ENCODE data around the gene PTN.

Gene PTN, protein sequence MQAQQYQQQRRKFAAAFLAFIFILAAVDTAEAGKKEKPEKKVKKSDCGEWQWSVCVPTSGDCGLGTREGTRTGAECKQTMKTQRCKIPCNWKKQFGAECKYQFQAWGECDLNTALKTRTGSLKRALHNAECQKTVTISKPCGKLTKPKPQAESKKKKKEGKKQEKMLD

GRCh38 chr7:137343281-137343841, at the start of gene PTN:
Gene PTN (minus strand): TSS chr7:137343733. CDS start chr7:137254973, 88,760 bp downstream.
- DNase-seq (ENCODE audit: low read depth in 2 of 2) = no peak

DNA sequence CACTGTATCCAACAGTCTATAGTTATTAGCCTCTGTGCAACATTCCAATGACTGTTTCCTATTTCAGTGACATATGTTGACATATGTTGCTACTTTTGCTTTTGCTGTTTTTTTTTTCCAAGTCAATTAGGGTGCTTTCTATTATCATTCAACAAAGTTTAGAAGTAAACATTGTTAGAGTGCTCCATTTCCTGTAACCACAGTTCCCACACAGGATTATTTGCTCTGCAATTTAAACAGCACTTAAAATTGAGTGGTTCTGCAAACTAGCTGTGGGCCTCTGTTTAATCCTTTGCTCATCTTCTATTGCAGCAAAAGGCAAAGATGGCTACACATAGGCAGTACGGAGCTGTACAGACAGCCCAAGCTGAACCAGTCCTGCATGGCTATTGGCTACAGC, 46.5 kb upstream of the PTN start:
- DNase-seq (ENCODE audit: low read depth in 2 of 2) = no peak

DNA sequence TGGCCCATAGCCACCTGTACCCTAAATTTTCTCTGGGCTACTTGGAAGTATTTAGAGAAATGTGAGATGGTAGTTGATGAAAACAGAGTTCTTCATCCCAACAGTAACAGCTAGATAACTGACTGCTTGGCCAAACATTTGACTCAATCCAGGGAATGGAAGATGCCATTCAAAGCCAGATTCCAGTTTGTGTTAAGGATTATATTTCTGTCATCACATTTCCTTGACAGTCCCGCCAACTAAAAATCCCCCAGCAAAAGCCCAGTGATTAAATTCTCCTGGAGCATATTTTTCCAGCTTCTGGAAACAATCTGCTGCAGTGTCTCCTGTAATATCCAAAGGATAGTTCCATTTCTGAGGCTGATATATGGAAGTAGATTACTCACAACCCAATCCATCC, 45.4 kb upstream of the PTN start:
- no peak for DNase-seq (ENCODE audit: low read depth in 2 of 2)

GRCh38 chr7:137386966-137387365, 43.4 kb upstream of the PTN start:
- DNase-seq (ENCODE audit: low read depth in 2 of 2) = no peak

DNA sequence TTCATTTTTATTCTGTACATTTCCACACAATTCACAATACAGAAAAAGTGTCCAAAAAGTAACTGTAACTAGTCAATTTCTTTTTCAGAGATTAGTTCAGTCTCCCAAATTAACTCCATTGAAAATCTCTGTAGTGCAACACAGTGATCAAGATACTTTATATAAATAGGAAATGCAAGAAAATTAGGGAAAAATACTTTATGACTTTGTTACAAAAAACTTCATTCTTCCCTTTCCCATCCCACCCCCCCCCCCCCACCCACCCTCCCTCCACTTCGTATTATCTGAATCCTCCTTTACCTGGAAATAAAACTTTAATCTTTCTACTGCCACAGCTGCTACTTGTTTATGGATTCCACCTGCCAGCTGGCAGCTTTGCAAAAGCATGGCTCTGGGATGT, 37.5 kb upstream of the PTN start:
- no peak for DNase-seq (ENCODE audit: low read depth in 2 of 2)

DNA sequence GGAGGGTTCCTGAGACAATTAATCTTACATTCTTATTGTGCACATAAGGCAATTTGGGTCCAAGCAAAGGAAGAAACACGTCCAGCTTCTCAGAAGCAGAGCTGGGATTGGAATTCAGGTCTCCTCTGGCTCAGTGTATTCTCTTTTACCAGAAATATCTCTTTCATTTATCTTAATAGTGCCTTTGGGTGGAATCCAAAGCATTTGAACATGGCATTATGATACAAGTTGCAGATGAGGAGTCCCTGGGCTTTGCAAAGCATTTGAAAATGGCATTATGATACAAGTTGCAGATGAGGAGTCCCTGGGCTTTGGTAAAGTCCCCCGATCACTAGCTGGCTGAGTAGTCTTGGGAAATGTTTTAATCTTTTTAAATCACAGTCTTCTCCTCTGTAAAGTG, 30.0 kb upstream of the PTN start:
- no peak for DNase-seq (ENCODE audit: low read depth in 2 of 2)

DNA sequence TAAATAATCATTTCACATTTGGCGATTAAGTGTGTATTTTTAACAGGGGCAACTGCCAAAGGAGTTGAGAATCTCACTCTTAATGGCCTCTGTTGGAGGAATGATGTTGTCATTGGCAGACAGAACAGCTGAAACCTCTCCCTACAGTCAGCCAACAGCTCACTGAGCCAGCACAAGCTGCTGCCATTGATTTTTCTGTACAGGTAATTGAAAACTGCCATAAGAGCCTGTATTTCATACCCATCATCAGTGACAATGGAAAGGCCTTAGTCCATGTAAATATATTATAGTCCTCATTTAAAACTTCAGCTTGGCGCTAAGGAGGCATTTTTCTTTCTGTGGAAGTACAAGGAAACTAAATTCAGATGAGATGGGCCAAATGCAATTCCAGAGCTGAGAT, 28.1 kb upstream of the PTN start:
- DNase-seq (ENCODE audit: low read depth in 2 of 2) = no peak

DNA sequence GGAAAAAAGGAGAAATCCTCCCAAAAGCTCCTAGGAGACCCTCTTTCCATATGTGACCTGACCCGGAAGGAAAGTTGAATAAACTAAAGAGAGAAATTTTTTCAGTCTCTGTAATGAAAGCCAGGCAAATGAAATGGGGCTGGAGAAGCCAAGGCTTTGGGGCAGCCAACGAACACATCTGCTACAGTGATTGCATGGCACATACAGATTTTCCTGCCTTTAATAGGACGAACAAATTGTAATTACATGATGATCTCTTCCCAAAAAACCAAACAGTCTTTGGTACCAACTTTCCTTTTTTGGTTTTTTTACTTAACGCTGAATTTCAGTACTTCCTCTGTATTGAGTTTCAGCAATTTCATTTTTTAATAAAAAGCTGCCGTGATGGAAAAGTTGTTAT, 23.5 kb upstream of the PTN start:
- no peak for DNase-seq (ENCODE audit: low read depth in 2 of 2)

DNA sequence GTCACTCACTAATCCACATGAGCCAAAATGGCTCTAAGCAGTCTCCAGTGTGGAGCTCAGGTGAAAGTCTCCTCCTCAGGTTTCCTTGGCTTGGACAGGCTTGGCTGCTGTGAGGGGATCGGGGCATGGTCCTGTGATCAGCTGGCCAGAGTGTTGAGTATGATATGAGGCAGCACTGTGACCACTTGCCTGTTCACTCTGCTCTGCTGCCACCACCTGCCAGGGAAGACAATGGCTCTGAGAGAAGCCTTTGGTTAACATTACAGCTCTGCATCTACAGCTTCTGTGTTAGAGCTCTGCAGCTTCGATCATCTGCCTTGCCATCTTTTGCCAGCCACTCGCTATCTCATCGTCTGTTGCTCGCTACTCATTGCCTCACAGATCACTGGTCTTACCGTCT, 20.1 kb upstream of the PTN start:
- DNase-seq (ENCODE audit: low read depth in 2 of 2) = no peak

DNA sequence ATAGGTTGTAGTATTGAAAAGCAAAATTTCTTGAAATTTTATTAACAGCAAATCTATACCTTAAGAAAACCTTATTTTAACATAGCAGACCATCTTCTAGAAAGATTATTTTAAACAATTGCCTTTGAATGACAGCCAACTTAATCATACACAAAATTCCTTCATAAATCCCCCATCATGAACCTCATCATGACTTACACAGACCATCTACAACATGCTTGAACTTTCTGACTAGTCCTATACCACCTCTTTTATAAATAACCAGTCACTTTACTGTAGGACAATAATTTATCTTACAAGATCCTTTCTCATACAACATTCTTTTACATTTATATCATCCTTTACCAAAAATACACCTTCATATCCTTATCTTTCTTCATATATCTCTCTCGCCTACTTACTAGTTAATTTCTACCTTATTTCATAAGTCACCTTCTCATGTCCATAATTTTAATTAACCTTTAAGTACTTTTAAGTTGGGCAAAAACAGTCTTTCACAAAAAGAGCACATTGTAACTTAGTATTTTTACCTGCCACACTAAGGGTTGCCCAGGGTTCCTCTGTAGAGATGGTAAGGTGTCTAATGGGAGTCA, 16.6 kb upstream of the PTN start:
- no peak for DNase-seq (ENCODE audit: low read depth in 2 of 2)

DNA sequence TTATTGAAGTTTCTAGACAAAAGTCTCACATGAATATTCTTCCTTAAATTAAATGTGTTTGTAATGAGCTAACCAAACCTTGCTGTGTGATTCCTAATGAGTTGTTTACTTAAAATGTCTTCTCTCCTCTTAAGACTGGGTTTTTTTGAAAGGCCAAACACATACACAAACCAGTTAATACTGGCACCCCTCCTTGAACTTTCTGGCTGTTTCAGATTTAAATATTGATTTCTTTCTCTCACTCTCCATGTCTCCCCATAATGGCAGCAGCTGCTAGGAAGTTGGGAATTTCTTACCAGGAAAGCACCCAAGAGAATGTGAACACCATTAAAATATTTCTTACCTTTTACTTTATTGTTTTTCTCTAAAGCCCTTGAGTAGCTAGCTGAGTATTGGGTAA, 11.4 kb upstream of the PTN start:
- no peak for DNase-seq (ENCODE audit: low read depth in 2 of 2)

- DNase-seq (ENCODE audit: low read depth in 2 of 2) = no peak
Observed at GRCh38 chr7:137354396-137354795, 10.9 kb upstream of the PTN start.

DNA sequence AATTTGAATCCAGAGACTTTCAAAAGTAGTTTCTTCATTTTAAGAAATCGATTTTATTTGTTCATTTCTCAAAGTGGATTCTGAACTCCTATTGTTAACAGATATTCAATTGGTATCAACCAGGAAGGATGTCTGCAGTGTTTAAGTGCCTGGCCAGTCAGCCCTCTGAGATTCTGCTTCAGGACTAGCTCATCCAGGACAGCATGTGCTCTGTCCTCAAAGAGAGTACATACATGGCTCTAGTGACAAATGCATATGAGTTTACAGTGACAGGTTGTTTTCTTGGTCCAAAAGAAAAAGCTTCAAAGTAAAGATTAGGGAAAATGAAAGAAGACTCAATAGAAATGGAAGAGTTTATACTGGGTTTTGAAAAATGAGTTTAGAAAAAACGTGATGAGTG, 8.4 kb upstream of the PTN start:
- DNase-seq (ENCODE audit: low read depth in 2 of 2) = no peak

DNA sequence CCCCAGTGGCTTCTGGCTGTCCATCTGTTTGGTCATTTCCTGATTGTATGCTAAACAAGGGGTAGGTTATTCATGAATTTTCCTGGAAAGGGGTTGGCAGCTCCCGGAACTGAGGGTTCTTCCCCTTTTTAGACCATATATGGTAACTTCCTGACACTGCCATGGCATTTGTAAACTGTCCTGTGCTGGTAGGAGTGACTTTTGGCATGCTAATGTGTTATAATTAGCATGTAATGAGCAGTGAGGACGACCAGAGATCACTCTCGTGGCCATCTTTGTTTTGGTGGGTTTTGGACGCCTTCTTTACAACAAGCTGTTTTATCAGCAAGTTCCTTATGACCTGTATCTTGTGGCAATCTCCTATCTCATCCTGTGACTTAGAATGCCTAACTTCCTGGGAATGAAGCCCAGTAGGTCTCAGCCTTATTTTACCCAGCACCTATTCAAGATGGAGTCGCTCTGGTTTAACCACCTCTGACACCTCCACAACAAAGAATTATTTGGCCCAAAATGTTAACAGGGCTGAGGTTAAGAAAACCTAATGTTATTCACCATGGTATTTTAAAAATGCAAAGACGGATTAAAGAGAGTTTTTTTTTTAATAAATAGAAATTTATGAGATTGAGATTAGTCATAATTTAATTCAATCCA, 2.4 kb upstream of the PTN start:
- DNase-seq (ENCODE audit: low read depth in 2 of 2) = no peak

DNA sequence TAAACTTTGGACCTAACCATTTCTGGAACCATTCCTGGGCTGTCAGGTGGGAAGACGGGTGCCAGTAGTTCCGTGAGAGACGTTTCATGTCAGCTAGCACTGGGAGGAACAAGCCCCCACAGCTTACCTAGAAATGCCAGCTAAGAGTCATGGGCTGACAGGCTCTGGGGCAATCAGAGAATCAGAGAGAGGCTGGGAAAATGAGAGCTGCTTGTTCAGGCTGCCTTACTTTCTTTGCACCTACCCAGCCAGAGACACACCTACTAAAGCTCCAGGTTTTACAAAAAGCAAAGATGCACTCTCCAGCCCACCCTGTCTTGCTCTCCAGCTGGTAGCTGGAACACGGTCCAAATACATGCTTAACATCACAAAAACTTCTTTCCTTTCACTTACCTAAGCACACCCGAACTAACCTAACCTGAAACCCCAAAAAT, 688 bp downstream of the PTN start:
- DNase-seq (ENCODE audit: low read depth in 2 of 2) = no peak

GRCh38 chr7:137342265-137342664, 1.3 kb downstream of the PTN start:
- no peak for DNase-seq (ENCODE audit: low read depth in 2 of 2)

GRCh38 chr7:137337902-137338301, 5.6 kb downstream of the PTN start:
- DNase-seq (ENCODE audit: low read depth in 2 of 2) = no peak

GRCh38 chr7:137335814-137336213, 7.7 kb downstream of the PTN start:
- no peak for DNase-seq (ENCODE audit: low read depth in 2 of 2)

DNA sequence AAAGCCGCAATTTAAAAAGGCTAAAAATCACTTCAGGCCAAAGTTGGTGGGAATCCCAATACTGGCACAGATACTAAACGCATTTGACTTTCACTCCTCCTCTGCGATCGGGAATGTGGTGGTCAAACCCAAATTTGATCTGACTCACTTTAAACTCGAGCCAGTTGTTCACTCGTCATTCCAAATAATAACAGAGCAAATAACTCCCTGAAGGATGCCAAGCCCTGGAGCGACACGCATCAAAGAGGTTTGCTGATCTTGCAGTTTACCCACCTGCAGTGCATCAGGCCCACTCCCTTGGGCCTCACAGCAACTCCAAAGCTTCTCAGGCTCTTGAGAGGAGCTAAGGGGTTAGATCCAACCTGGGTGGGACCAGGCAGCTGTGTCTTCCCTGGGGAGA, 12.2 kb downstream of the PTN start:
- DNase-seq (ENCODE audit: low read depth in 2 of 2) = no peak

DNA sequence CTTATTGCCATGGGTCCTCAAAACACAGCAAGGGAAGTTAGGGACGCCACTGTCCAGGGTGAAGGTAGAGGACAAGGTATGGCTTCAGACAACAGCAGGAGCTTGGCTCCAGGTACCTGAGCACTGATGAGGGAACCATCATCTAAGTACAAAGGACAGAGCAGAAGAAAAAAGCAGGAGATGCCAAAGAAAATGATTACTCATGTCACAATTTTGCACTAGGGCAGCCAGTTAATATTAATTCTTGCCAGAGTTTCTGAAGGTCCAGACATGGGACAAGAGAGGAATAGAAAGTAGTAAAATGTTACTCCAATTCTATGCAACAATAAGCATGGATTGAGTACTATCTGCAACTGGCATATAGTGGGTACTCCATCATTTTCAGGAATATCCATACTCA, 14.1 kb downstream of the PTN start:
- no peak for DNase-seq (ENCODE audit: low read depth in 2 of 2)

- no peak for DNase-seq (ENCODE audit: low read depth in 2 of 2)
Observed at GRCh38 chr7:137328373-137329120, 15.0 kb downstream of the PTN start.

DNA sequence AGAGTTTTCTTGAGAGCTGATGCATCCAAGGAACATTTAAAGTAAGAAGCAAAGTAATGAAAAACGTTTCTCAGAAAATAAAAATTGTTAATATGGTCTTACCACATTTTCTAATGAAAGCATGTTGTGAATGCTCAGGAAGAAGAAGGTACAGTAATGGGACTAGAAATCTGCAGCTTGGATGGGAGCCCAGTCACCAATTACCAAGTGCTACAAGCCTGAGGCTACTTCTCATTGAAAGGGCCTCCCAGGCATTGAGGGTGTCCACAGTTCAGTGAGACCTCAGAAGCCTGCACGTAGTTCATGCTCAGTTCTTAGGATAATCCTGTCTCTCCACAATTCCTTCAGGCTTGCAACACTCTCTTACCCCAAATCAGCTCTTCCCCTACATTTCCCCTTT, 17.6 kb downstream of the PTN start:
- no peak for DNase-seq (ENCODE audit: low read depth in 2 of 2)
